HG03378 (cell line): ENCODE results near the gene CD7.

Experiments used
- ATAC-seq: cut with Tn5 transposase; IDR thresholded peaks from one replicate; pipeline ENCODE4 v1.9.1; 2021; ENCODE audit warnings: mild to moderate bottlenecking, moderate library complexity; ENCODE audit not compliant: unreplicated experiment

Gene CD7

DNA sequence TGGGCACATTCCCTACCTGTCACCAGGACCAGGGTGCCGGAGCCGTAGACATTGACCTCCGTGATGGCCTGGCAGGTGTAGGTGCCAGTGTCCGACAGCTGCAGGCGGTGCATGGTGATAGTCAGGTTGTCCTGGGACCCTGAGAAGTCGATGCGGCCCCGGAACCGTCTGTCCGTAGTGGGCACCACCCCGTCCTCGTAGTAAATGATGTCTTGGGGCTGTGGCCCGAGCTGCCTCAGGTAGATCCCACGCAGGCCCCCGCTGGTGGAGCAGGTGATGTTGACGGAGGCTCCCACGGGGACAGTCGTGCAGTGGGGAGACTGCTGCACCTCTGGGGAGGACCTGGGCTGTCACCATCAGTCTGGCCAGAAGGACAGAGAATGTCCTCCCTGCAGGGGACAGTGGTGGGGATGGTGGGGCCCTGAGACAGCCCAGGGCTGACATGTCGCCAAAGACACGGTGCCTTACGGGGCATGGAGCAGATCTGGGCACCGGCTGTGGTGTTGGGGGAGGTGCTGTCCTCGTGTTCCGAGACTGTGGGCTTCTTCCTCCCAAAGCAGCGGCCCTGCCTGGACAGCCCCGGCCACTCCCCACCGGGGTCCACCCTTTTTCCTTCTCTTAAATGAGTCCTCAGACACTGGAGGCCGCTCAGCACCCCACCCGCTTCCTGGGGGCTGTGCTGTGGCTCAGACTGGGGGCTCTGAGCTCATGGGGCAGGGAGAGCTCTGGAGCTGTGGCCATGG, 586 bp downstream of the CD7 start:
- ATAC-seq, result no peak

GRCh38 chr17:82315703-82316358, 1.6 kb downstream of the CD7 start:
- no peak for ATAC-seq

DNA sequence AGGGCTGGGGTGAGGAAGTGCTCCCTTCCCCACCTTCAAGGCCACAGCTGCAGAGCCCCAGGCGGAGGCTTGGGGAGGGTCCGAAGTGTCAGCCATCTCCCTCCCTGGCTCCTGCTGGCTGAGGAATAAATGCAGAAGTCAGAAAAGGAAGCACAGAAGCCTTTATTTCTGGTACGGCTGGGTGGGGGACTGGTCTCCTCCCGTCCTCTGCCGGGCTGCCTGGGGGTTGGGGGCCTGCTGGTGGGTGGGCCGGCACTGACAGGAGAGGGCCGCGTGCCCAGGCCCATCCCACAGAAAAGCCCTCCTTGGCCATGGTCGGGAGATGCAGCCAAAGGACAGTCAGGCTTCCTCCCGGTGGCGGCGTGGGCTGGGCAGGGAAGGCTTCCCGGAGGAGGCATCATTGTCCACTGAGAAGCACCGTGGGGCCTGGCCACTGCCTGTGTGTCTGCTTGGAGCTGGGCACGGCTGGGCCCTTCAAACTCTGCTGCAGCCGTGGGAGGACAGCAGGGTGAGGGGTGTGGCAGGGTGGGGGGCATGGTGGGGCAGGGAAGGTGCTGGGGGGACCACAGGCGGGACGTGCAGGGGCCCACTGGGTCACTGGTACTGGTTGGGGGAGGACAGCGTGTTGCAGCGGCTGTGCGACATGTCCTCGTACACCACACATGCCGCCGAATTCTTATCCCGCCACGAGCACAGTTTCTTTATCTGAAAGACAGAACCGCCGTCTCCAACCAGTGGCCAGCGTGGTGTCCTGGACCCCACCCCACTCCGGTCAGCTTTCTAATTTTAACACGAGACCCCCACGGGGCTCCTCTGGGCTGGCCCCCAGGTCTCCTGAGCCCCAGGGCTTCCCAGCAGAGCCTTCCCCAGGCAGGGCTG, 2.4 kb downstream of the CD7 start:
- ATAC-seq, result no peak

- ATAC-seq, result no peak
Measured at GRCh38 chr17:82314012-82314726, 3.2 kb downstream of the CD7 start.

DNA sequence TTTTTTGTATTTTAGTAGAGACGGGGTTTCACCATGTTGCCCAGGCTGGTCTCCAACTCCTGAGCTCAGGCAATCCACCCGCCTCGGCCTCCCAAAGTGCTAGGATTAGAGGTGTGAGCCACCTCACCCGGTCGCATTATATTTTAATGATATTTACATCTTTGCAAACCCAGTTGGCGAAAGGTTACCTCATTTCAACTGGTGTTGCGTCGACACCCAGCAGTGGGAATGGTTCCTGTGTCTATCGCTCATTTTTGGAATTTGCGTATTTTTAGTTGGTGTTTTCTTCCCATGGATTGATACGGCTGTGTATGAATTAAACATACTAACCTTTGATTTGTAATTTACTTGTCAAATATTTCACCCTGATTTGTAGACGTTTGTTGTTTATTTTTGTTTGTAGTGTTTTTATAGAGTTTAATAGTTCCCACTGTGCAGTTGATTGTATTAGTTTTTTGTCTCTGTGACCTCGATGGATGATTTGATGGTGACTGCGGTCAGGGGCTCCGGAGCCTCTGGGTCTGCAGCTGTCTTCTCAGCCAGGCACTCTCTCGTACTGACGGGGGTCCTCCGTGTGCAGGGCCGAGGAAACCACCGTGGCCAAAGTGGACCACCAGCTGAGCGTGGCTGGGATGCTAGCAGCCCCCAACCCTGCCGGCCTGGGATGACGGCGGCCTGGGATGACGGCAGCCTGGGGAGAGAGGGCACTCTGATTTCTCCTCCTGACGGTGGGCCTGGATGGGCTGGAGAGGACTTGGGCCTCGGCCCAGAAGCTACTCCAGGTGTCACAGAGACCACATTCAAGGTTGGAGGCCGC, 4.0 kb downstream of the CD7 start:
- no peak for ATAC-seq

DNA sequence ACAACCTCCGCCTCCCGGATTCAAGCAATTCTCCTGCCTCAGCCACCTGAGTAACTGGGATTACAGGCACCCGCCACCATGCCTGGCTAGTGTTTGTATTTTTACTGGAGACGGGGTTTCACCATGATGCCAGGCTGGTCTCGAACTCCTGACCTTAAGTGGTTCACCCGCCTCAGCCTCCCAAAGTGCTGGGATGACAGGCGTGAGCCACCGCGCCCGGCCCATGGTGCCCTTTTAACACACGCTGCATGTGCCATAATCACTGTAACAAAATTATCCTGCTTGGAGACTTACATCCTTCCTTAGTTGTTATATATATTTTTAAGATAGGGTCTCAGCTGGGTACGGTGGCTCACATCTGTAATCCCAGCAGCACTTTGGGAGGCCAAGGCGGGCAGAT, 5.4 kb downstream of the CD7 start:
- ATAC-seq, result no peak

DNA sequence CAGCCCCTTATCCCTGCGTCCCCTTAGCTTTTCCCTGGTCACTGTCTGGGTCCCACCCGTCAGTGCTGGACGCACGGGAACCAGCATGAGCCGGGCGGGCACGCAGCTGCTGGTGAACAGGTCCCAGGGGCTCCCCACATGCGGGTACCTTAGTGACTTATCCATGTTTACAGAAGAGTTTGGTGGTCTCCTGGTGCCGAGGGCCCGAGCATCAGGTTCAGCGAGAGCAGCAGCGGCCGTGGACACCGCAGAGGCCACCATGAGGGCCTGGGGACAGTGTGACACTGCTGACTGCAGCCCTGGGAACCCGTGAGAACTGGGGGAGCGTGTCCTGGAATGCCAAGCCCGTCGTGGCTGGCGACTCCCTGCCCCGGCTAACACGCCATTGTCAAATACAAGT, 6.5 kb downstream of the CD7 start:
- no peak for ATAC-seq

DNA sequence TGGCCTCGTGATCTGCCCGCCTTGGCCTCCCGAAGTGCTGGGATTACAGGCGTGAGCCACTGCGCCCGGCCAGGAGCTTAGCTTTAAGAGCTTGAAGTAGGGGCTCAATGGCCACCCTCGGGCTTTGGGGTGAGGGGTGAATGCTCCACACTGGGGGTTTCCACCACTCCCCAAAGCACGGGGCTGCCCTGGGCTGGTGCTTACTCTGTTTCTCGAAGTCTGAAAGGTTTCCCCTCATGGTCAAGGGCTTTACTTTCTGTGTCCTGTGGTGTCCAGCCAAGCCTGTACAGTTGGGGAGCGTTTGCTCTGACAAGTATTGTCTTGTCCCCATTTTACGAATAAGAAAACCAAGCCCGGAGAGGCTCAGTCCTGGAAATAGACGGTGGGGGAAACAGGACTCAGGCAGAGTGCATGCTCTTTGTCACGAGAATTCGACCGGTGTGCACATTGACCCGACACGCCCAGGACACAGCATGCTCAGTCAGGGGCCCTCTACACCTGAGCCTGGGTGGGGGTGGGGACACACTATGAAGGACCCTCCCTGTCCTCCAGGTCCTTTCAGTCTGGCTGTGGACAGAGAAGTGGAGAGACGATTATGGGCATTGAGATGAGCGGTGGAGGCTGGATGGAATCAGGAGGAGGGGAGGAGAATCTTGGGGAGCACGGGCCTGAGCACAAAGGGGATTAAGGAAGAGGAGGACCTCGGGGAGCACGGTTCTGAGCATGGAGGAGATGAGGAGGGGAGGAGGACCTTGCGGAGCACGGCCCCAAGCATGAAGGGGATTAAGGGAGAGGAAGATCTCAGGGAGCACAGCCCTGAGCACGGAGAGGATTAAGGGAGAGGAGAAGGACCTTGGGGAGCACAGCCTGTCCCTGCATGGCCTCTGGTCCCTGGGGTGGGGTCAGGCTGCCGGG, 7.5 kb downstream of the CD7 start:
- no peak for ATAC-seq

GRCh38 chr17:82305727-82306300, 11.6 kb downstream of the CD7 start:
- no peak for ATAC-seq

GRCh38 chr17:82304826-82305726, 12.3 kb downstream of the CD7 start:
- ATAC-seq, result no peak

DNA sequence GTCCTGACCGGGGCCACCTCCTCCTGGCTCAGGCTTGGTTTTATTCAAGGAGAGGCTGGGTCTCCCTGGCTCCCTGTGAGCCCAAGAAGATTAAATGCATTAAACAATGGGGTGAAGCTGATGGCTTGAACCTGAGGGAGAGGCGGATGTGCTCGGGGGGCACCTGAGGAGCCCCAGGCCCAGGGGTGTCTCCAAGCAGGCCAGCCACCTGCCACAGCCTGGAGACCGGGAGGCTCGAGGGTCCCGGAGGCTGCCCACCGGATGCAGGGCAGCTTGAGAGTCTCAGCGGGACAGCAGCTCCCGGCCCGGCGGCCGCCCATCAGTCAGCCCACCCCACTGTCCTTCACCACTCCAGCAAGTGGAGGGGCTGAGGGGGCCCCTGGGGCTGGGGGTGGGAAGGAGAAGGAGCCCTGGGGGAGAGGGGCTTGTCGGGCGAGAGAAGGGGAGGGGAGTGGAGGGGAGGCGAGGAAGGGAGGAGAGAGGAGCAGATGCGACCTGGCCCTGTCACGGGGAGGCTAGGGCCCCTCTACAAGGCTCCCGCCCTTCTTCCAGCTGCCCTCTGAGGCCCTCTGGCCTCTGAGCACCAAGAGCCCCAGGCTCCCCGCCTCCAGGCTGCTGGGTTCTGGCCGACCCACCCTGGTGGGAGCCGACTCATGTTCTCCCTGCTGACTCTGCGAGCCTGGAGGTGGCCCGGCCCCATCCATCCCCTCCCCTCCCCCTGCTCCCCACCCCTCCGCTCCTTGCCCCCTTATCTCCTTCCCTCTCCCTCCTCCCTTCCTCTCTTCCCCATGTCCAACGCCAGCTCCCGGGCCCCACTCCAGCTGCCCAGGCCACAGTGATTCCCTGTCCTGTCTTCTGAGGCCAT, 13.2 kb downstream of the CD7 start:
- ATAC-seq, result no peak

DNA sequence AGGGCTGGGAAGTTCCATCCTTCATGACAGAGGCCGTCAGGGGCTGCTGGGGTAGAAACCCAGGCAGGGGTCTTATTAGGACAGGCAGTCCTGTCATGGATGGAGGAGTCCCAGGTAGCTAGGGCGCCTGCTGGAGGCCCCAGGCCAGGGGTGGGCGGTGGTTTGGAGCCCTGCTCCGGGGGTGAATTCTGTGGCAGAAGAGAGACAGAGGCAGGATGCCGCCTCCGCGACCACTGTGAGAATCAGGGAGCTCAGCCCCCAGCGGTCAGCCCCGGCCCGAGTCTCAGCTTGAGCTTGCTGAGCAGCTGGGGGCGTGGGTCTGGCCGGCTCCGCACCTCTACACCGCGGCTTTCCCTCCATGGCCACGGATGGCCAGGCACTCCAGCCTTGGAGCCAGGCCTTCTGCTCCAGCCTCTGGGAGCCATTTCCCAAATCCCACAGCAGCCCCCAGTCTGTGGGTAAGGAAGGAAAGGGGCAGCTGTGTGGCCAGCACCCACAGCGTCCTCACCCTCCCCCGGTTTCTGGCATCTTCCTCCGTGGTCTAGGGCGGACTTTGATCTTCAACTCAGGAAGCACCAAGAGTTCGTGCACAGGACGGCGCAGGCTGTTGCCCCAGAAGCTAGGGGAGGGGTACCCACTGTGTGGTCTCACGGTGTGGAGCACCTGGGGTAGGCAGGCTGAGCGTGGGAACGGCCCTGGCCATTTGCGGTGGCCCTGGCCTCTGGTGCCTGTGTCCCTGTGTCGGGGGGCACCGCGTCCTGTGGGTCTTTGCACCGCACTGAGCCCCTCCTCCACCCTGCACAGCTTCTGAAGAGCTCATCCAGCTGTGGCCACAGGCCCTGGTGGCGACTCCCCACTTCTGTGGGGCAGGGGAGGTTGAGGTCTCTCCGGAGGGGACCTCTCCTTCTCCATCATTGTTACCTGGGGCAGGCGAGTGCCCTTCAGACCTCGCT, 14.1 kb downstream of the CD7 start:
- no peak for ATAC-seq

- no peak for ATAC-seq
Measured at GRCh38 chr17:82302568-82302963, 14.8 kb downstream of the CD7 start.

DNA sequence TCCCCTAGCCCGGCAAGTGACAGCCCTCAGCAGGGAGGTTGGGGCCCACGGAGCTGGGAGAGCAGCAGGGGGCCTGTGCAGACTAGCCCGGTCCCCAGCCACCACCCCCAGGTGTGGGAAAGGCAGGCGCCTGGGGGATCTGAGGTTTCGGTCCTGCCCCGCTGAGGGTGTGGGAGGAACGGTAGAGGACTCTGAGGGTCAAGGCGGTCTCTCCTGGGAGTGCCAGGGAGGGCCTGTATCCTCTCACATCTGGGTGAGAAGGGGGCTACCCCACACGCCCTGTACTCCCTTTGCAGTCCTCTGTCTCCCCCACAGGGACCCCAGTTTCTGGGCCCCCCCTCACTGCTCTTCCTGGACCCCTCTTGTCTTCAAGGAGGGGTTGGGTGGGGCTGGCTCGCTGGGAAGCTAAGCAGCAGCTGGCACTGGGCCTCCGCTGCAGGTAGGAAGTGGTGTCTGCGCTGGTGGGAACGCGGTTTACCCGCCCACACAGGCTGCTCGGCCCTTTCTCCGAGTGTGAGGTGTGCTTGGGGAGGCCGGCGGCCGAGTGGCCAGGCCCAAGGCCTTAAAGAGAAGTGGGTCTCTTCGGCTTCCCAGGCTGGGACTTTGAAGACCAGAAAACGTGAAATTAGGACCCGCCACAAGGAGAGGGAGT, 15.4 kb downstream of the CD7 start:
- ATAC-seq, result no peak

GRCh38 chr17:82301300-82301915, 16.0 kb downstream of the CD7 start:
- no peak for ATAC-seq
